ENCODE measurements around the gene PKD1.

GRCh38 chr16:2077016-2077415, 58.7 kb downstream of the PKD1 start:
- TF ChIP-seq CTCF (IDR thresholded peaks at IDR 0.05; ENCODE audit: low read depth, low read length) (no peak), POLR2A (IDR thresholded peaks at IDR 0.05; ENCODE audit: extremely low read depth, insufficient read length) (no peak)

All from NB4 (cell line).